Measurements from ENCODE around the gene RWDD1. TPM values are rescaled to one million over a fixed set of nuclear protein-coding genes. Genes with fewer than 3 reads are reported as not detected.

RWDD1 gene
- polyA plus RNA-seq, 1 of the 3 experiments (the other 2 are of a cell fraction): 17.7 TPM

GRCh38 chr6:116564921-116565872 lies 6.1 kb upstream of the RWDD1 start (continued):
- TF ChIP-seq RXRA (IDR thresholded peaks at IDR 0.05; ENCODE audit: borderline replicate concordance, low read depth) (no peak), MXI1 (IDR thresholded peaks at IDR 0.05; ENCODE audit: low read depth, low read length) (no peak), IRF3 (IDR thresholded peaks at IDR 0.05; ENCODE audit: low read depth, low read length) (no peak)

- peaks cover 11% of the 10 kb centered on the region for H3F3A ChIP-seq (replicated peaks; ENCODE audit: insufficient read depth)
- H3K9me3 ChIP-seq: no peaks in the 10 kb centered on the region
- peaks cover 4 to 6% of the 10 kb centered on the region in 2 experiments; a peak in 3 of 4 replicates for H3K4me1 ChIP-seq (ENCODE audit: control insufficient read depth in 1 of 2, insufficient read depth in 2 of 2, low read depth in 1 of 2, low read length in 1 of 2)
- H3K9ac ChIP-seq: no peak overlapping the region
- no peak for DNase-seq
- no peak overlapping the region for H3K27ac ChIP-seq (ENCODE audit: low read depth in 2 of 2, low read length in 1 of 2)
- H3K4me2 ChIP-seq: no peak overlapping the region
- H2AFZ ChIP-seq (ENCODE audit: low read depth): no peak overlapping the region
- ChIA-PET CTCF (interaction anchor here (1.0 to 5.4 kb wide), 2 partner anchors 77 to 299 kb away, joined by 3 to 26 read pairs; no protein-coding TSS in a partner anchor), POLR2A (no interaction called here)
- H3K4me3 ChIP-seq (ENCODE audit: low read depth in 2 of 2, low read length in 1 of 2): no peak overlapping the region
- H3K79me2 ChIP-seq (ENCODE audit: insufficient read depth): peaks cover 35% of the 10 kb centered on the region
- no peaks in the 10 kb centered on the region for H3K27me3 ChIP-seq (ENCODE audit: insufficient read depth)
- TF ChIP-seq RFX5 (IDR thresholded peaks at IDR 0.05; ENCODE audit: low read length) (no peak), TCF12 (IDR thresholded peaks at IDR 0.05) (peak; percentile 65), ELF1 (IDR thresholded peaks at IDR 0.05) (no peak)
- no peaks in the 10 kb centered on the region for H4K20me1 ChIP-seq (ENCODE audit: insufficient read depth)
- no peaks in the 10 kb centered on the region for H3K9me2 ChIP-seq
- H3K36me3 ChIP-seq (replicated peaks in 1 of 2; ENCODE audit: control insufficient read depth in 1 of 2, insufficient read depth in 2 of 2, low read length in 1 of 2): no peaks in the 10 kb centered on the region
Measured at GRCh38 chr6:116568111-116568510, 3.2 kb upstream of the RWDD1 start.

GRCh38 chr6:116568821-116569755 lies 2.2 kb upstream of the RWDD1 start:
- 82% methylated on average over 7 of the region's 7 CpGs for WGBS (ENCODE audit: low lambda C conversion rate)
- Histone ChIP-seq H3K36me3 (replicated peaks in 1 of 2; ENCODE audit: control insufficient read depth in 1 of 2, insufficient read depth in 2 of 2, low read length in 1 of 2) (peaks cover 0 to 5% of the 10 kb centered on the region in 2 experiments), H3K27ac (ENCODE audit: low read depth in 2 of 2, low read length in 1 of 2) (no peak overlapping the region), H2AFZ (ENCODE audit: low read depth) (no peak overlapping the region), H3K4me3 (ENCODE audit: low read depth in 2 of 2, low read length in 1 of 2) (peak overlapping the region in 1 of 2 experiments; percentile 97; a peak in 1 of 4 replicates), H3K4me2 (peak overlapping the region; percentile 78; the same call in 1 of the 2 replicates), H3K9me3 (no peaks in the 10 kb centered on the region), H3K79me2 (ENCODE audit: insufficient read depth) (peaks cover 45% of the 10 kb centered on the region), H3F3A (replicated peaks; ENCODE audit: insufficient read depth) (peaks cover 11% of the 10 kb centered on the region), H3K27me3 (ENCODE audit: insufficient read depth) (no peaks in the 10 kb centered on the region), H3K4me1 (ENCODE audit: control insufficient read depth in 1 of 2, insufficient read depth in 2 of 2, low read depth in 1 of 2, low read length in 1 of 2) (peaks cover 4 to 6% of the 10 kb centered on the region in 2 experiments; a peak in 3 of 4 replicates), H4K20me1 (ENCODE audit: insufficient read depth) (no peaks in the 10 kb centered on the region), H3K9me2 (no peaks in the 10 kb centered on the region), H3K9ac (no peak overlapping the region)
- POLR2A ChIA-PET: no interaction called here
- DNase-seq: no peak
- no peak for TF ChIP-seq RXRA (IDR thresholded peaks at IDR 0.05; ENCODE audit: borderline replicate concordance, low read depth)
- no peak for TF ChIP-seq MAX (IDR thresholded peaks at IDR 0.05; ENCODE audit: low read depth)
- no peak for TF ChIP-seq SIN3A (IDR thresholded peaks at IDR 0.05; ENCODE audit: borderline replicate concordance, low read depth, low read length)
- TF ChIP-seq FOXJ3 (CRISPR knock-in tag; IDR thresholded peaks at IDR 0.05): no peak
- no peak for TF ChIP-seq ELF1 (IDR thresholded peaks at IDR 0.05)
- no peak for TF ChIP-seq CHD2 (IDR thresholded peaks at IDR 0.05; ENCODE audit: low read length, partially characterized antibody)
- TF ChIP-seq TCF12 (IDR thresholded peaks at IDR 0.05): no peak
- no peak for TF ChIP-seq USF2 (IDR thresholded peaks at IDR 0.05; ENCODE audit: borderline replicate concordance, low read depth, low read length)
- TF ChIP-seq FOXM1 (IDR thresholded peaks at IDR 0.05; ENCODE audit: low read depth): no peak
- no peak for TF ChIP-seq NRF1 (IDR thresholded peaks at IDR 0.05; ENCODE audit: low read depth, low read length)
- no peak for TF ChIP-seq JUND (IDR thresholded peaks at IDR 0.05)
- CTCF ChIA-PET: interaction anchor here (1.0 to 5.4 kb wide), 4 partner anchors 9 to 351 kb away, joined by 3 to 38 read pairs (median 16); no protein-coding TSS in a partner anchor
